H1 (cell line): Measurements from ENCODE around the gene SBSN. TPM values are rescaled to one million over a fixed set of nuclear protein-coding genes. Genes with fewer than 3 reads are reported as not detected.

Source experiments
- CTCF ChIA-PET: fragments of 300-600 bp; sonication (Branson Sonifier 250); formaldehyde crosslinking; loops from one replicate; lab custom pipeline; 2021; ENCODE audit not compliant: partially characterized antibody; lab: Charles Lee
- POLR2A ChIA-PET: fragments of 300-600 bp; sonication (Branson Sonifier 250); formaldehyde crosslinking; loops from one replicate; lab custom pipeline; 2021; ENCODE audit warnings: inconsistent platforms; ENCODE audit not compliant: partially characterized antibody; lab: Charles Lee
- DNase-seq, 2 experiments: peaks; one replicate each; pipeline versions ENCODE4 v3.0.0 to v3.0.0-alpha.2; 2010 to 2022; ENCODE audit warnings: low spot score in 2 of 2, low read depth in 1 of 2, mixed read lengths in 1 of 2
- FAIRE-seq: peaks from 2 replicates; lab custom pipeline; 2011; peaks lifted over from hg19 to GRCh38; lab: Jason Lieb, UNC
- H2AFZ ChIP-seq: 2 replicates; pipeline ENCODE4 v1.8.1; 2012; ENCODE audit warnings: low read length, inconsistent platforms
- H2AK5ac ChIP-seq: 2 replicates; pipeline ENCODE4 v1.6.1; 2013; ENCODE audit warnings: low read depth, low read length
- H2BK120ac ChIP-seq: replicated peaks from 2 replicates; pipeline ENCODE3; 2013; ENCODE audit warnings: low read depth, low read length, inconsistent platforms
- H2BK12ac ChIP-seq: 2 replicates; pipeline ENCODE4 v1.6.1; 2013; ENCODE audit warnings: low read depth, low read length
- H2BK15ac ChIP-seq: 2 replicates; pipeline ENCODE4 v1.6.1; 2013; ENCODE audit warnings: low read length
- H2BK20ac ChIP-seq: 2 replicates; pipeline ENCODE4 v1.6.1; 2013; ENCODE audit warnings: low read length
- H2BK5ac ChIP-seq: 2 replicates; pipeline ENCODE4 v1.6.1; 2013; ENCODE audit warnings: low read depth, low read length
- H3K14ac ChIP-seq: 2 replicates; pipeline ENCODE4 v1.6.1; 2013; ENCODE audit warnings: inconsistent platforms; ENCODE audit not compliant: insufficient read length
- H3K18ac ChIP-seq: 2 replicates; pipeline ENCODE4 v1.6.1; 2013; ENCODE audit warnings: low read length; ENCODE audit errors: extremely low read depth
- H3K23ac ChIP-seq: 2 replicates; pipeline ENCODE4 v1.6.1; 2013; ENCODE audit warnings: inconsistent platforms; ENCODE audit not compliant: insufficient read length
- H3K23me2 ChIP-seq: 2 replicates; pipeline ENCODE4 v1.6.1; 2013; ENCODE audit warnings: low read depth, low read length
- H3K27ac ChIP-seq: 2 replicates; pipeline ENCODE4 v1.6.1; 2011; ENCODE audit warnings: low read depth, low read length, inconsistent platforms
- H3K27me3 ChIP-seq, 4 experiments: replicated peaks in 1 of 4; 1 replicate in 1 of 4; 2 replicates in 3 of 4; pipeline versions ENCODE4 v1.6.1 to v1.8.1; 2011 to 2013; ENCODE audit warnings: low read length in 3 of 4, mild to moderate bottlenecking in 3 of 4, inconsistent platforms in 2 of 4, mixed read lengths in 2 of 4, moderate library complexity in 1 of 4; ENCODE audit not compliant: control insufficient read depth in 3 of 4, insufficient read depth in 3 of 4; ENCODE audit errors: extremely low read depth in 1 of 4
- H3K36me3 ChIP-seq, 4 experiments: 2 replicates each; pipeline versions ENCODE4 v1.6.1 to v1.8.1; 2011 to 2013; ENCODE audit warnings: mild to moderate bottlenecking in 4 of 4, low read length in 3 of 4, moderate library complexity in 2 of 4, control low read depth in 1 of 4, inconsistent platforms in 1 of 4; ENCODE audit not compliant: insufficient read depth in 4 of 4, control insufficient read depth in 2 of 4
- H3K4ac ChIP-seq: replicated peaks from 2 replicates; pipeline ENCODE3; 2013; ENCODE audit warnings: low read length, low read depth, mixed read lengths, inconsistent platforms; ENCODE audit not compliant: insufficient read length
- H3K4me1 ChIP-seq, 4 experiments: replicated peaks in 1 of 4; 1 replicate in 1 of 4; 2 replicates in 3 of 4; pipeline versions ENCODE4 v1.6.1 to v1.8.1; 2011 to 2013; ENCODE audit warnings: low read length in 3 of 4, inconsistent platforms in 2 of 4, mixed read lengths in 1 of 4; ENCODE audit not compliant: insufficient read depth in 4 of 4, control insufficient read depth in 3 of 4
- H3K4me2 ChIP-seq, 2 experiments: 2 replicates each; pipeline versions ENCODE4 v1.6.1 to v1.8.1; 2011 to 2013; ENCODE audit warnings: low read depth in 2 of 2, low read length in 2 of 2, control low read depth in 1 of 2, inconsistent platforms in 1 of 2, mild to moderate bottlenecking in 1 of 2; ENCODE audit not compliant: insufficient read depth in 1 of 2
- H3K4me3 ChIP-seq, 4 experiments: fragments of 200-600, 300-600 bp in 1 of 4; sonication (generic), shearing (Covaris generic), sonication (Bioruptor Twin) in 1 of 4; 2 replicates each; pipeline versions ENCODE4 v1.5.1 to v1.8.1; 2011 to 2016; ENCODE audit warnings: low read length in 4 of 4, low read depth in 3 of 4, control low read depth in 2 of 4, inconsistent platforms in 2 of 4, mild to moderate bottlenecking in 2 of 4, mixed read lengths in 1 of 4, moderate library complexity in 1 of 4; ENCODE audit not compliant: insufficient read depth in 2 of 4; ENCODE audit errors: extremely low read depth in 1 of 4
- H3K56ac ChIP-seq: replicated peaks from 2 replicates; pipeline ENCODE3; 2013; ENCODE audit warnings: low read depth, mild to moderate bottlenecking, mixed read lengths, low read length, inconsistent platforms; ENCODE audit not compliant: insufficient read length
- H3K79me1 ChIP-seq: 2 replicates; pipeline ENCODE4 v1.6.1; 2013; ENCODE audit warnings: low read depth, low read length, control low read depth
- H3K79me2 ChIP-seq, 2 experiments: 2 replicates each; pipeline versions ENCODE4 v1.6.1 to v1.8.1; 2012 to 2013; ENCODE audit warnings: low read length in 2 of 2, mild to moderate bottlenecking in 2 of 2, inconsistent platforms in 1 of 2; ENCODE audit not compliant: insufficient read depth in 2 of 2, control insufficient read depth in 1 of 2
- H3K9ac ChIP-seq, 4 experiments: replicated peaks in 1 of 4; 1 replicate in 1 of 4; 2 replicates in 3 of 4; pipeline versions ENCODE4 v1.6.1 to v1.8.1; 2011 to 2013; ENCODE audit warnings: low read depth in 3 of 4, low read length in 3 of 4, control low read depth in 2 of 4, mild to moderate bottlenecking in 2 of 4, moderate library complexity in 2 of 4, inconsistent platforms in 1 of 4; ENCODE audit errors: extremely low read depth in 1 of 4
- H3K9me3 ChIP-seq, 2 experiments: 2 replicates each; pipeline versions ENCODE4 v1.6.1 to v1.8.1; 2012 to 2013; ENCODE audit warnings: mild to moderate bottlenecking in 2 of 2, moderate library complexity in 2 of 2, control low read depth in 1 of 2, inconsistent platforms in 1 of 2, low read depth in 1 of 2, low read length in 1 of 2, mixed read lengths in 1 of 2; ENCODE audit not compliant: insufficient read depth in 2 of 2
- H4K20me1 ChIP-seq, 2 experiments: replicated peaks in 1 of 2; 2 replicates each; pipeline versions ENCODE3 to v1.8.1; 2011 to 2013; ENCODE audit warnings: inconsistent platforms in 2 of 2, low read length in 2 of 2, mild to moderate bottlenecking in 1 of 2; ENCODE audit not compliant: insufficient read depth in 2 of 2, control insufficient read depth in 1 of 2
- H4K5ac ChIP-seq: 2 replicates; pipeline ENCODE4 v1.6.1; 2013; ENCODE audit warnings: low read length, low read depth, mixed read lengths, inconsistent platforms; ENCODE audit not compliant: insufficient read length
- H4K8ac ChIP-seq: 2 replicates; pipeline ENCODE4 v1.8.0; 2013; ENCODE audit warnings: mild to moderate bottlenecking, moderate library complexity, low read length, inconsistent platforms; ENCODE audit not compliant: insufficient read depth; ENCODE audit errors: extremely low read depth
- H4K91ac ChIP-seq: replicated peaks from 2 replicates; pipeline ENCODE3; 2013; ENCODE audit warnings: low read length, mixed read lengths, inconsistent platforms; ENCODE audit not compliant: insufficient read length
- CBX8 ChIP-seq: fragments of 300-800, 300-1000 bp; sonication (generic); IDR thresholded peaks from 2 replicates; pipeline ENCODE4 v1.7.1; 2016; ENCODE audit warnings: low read depth, low read length, borderline replicate concordance
- CTBP2 ChIP-seq: IDR thresholded peaks from 2 replicates; pipeline ENCODE4 v1.7.0; 2011; ENCODE audit warnings: borderline replicate concordance, mild to moderate bottlenecking, moderate library complexity, mixed read lengths, low read length; ENCODE audit not compliant: insufficient read depth, insufficient read length
- HDAC2 ChIP-seq, 2 experiments: fragments of 300-600 bp in 1 of 2; sonication (generic) in 1 of 2; IDR thresholded peaks; 2 replicates each; pipeline ENCODE4 v1.6.1; 2011 to 2012; ENCODE audit warnings: low read depth in 2 of 2, low read length in 2 of 2, mild to moderate bottlenecking in 2 of 2, moderate library complexity in 2 of 2, borderline replicate concordance in 1 of 2, inconsistent platforms in 1 of 2
- MAX ChIP-seq: IDR thresholded peaks from 2 replicates; pipeline ENCODE4 v1.6.1; 2012; ENCODE audit warnings: inconsistent platforms
- POLR2AphosphoS5 ChIP-seq: IDR thresholded peaks from 2 replicates; pipeline ENCODE4 v1.6.1; 2011; ENCODE audit warnings: low read depth, low read length
- RBBP5 ChIP-seq: IDR thresholded peaks from 2 replicates; pipeline ENCODE4 v1.7.1; 2012; ENCODE audit warnings: low read depth, mild to moderate bottlenecking, inconsistent platforms, low read length, moderate library complexity, borderline replicate concordance
- YY1 ChIP-seq: IDR thresholded peaks from 2 replicates; pipeline ENCODE4 v1.6.1; 2011; ENCODE audit warnings: low read depth, mild to moderate bottlenecking, low read length
- WGBS, 2 experiments: shearing (Covaris generic) in 1 of 2; methylation state at CpG; one replicate each; pipeline versions ENCODE4 v1.1.6 to v1.1.7; 2013 to 2015; ENCODE audit warnings: low lambda C conversion rate in 2 of 2, mixed read lengths in 2 of 2, inconsistent platforms in 1 of 2, low coverage in 1 of 2, missing lambda C conversion rate in 1 of 2; ENCODE audit not compliant: insufficient replicate concordance in 2 of 2, insufficient coverage in 1 of 2, insufficient read length in 1 of 2; ENCODE audit errors: extremely low coverage in 1 of 2, missing lambda C conversion rate in 1 of 2; 5-methylcytosine and 5-hydroxymethylcytosine counted together
- polyA plus RNA-seq, 7 experiments: library from polyadenylated mRNA; depleted of rRNA in 3 of 7; stranded (reverse) in 5 of 7; unstranded in 2 of 7; fragments of >200 nt in 5 of 7; fragments of 200-250 nt in 2 of 7; gene quantifications; 1 replicate in 5 of 7; 2 replicates in 1 of 7; 4 replicates in 1 of 7; pipeline versions ENCODE4 v1.2.1 to v1.2.3, GENCODE V29; 2011 to 2013; ENCODE audit warnings: missing spikeins in 2 of 7, mixed read lengths in 2 of 7
- total RNA-seq: library from RNA; stranded (reverse); fragmentation: NEBNext Ultra II Directional; extraction: Animal tissue kit (Norgen Biotek cat#: 25700); gene quantifications from 2 replicates; pipeline ENCODE4 v1.2.1, GENCODE V29; 2021
- TF ChIP-seq, protein P1 (sequence below): IDR thresholded peaks from 2 replicates; pipeline ENCODE4 v1.6.1; 2012; ENCODE audit warnings: low read length, inconsistent platforms

The SBSN gene
- total and polyA plus RNA-seq, 2 of the 8 experiments (the other 6 are each of a cell fraction or from before 2014, with no cell fraction given) = not detected

DNA sequence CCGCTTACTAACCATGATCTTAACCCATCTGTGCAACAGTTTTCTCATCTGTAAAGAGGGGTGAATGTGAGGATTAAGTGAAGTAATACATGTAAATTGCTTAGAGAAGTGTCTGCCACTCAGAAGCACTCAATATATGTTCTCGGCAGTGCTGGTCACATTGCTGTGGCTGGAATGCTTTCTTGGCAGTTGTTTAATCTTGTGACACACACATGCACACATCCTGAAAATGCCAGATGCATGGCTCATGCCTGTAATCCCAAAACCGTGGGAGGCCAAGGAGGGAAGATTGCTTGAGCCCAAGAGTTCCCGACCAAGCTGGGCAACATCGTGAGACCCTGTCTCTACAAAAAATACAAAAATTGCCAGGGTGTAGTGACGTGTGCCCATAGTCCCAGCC is 9.8 kb downstream of the SBSN start:
- H2AK5ac ChIP-seq = no peak overlapping the region
- CTCF ChIA-PET = interaction anchor here (0.6 to 1.4 kb wide), 3 partner anchors 19 to 74 kb away, joined by 3 to 6 read pairs (median 3); no protein-coding TSS in a partner anchor
- H3K23ac ChIP-seq = no peak overlapping the region
- H2BK5ac ChIP-seq = no peak overlapping the region
- H2BK20ac ChIP-seq = no peak overlapping the region
- no peak for FAIRE-seq
- H3K36me3 ChIP-seq = no peaks in the 10 kb centered on the region
- H4K8ac ChIP-seq = no peak overlapping the region
- no peak overlapping the region for H4K5ac ChIP-seq
- H3K14ac ChIP-seq = no peak overlapping the region
- WGBS, 2 experiments = 86% methylated on average over 6 of the region's 6 CpGs; no CpG with 5 or more reads in 1 of the 2 experiments
- H3K9me3 ChIP-seq = no peaks in the 10 kb centered on the region
- no peak overlapping the region for H2AFZ ChIP-seq
- no peaks in the 10 kb centered on the region for H4K20me1 ChIP-seq
- H3K9ac ChIP-seq = no peak overlapping the region
- no peak overlapping the region for H2BK120ac ChIP-seq
- H3K4me3 ChIP-seq = no peak overlapping the region
- H3K27me3 ChIP-seq = peaks cover 0 to 5% (median 2%) of the 10 kb centered on the region in 4 experiments; a peak in 1 of 7 replicates
- no peak overlapping the region for H3K4ac ChIP-seq
- peaks cover 0 to 20% (median 15%) of the 10 kb centered on the region in 4 experiments; a peak in 6 of 7 replicates for H3K4me1 ChIP-seq
- H3K56ac ChIP-seq = no peak overlapping the region
- H2BK15ac ChIP-seq = no peak overlapping the region
- H3K27ac ChIP-seq = no peak overlapping the region
- H3K23me2 ChIP-seq = peaks cover 5% of the 10 kb centered on the region; the same call in 1 of the 2 replicates
- POLR2A ChIA-PET = interaction anchor here (1.0 kb wide), 1 partner anchor 9 kb away, joined by 3 read pairs; no protein-coding TSS in a partner anchor
- no peaks in the 10 kb centered on the region for H3K79me2 ChIP-seq
- DNase-seq = no peak
- H3K4me2 ChIP-seq = no peak overlapping the region
- no peaks in the 10 kb centered on the region; the same call in 1 of the 2 replicates for H3K79me1 ChIP-seq
- no peak overlapping the region for H4K91ac ChIP-seq
- H2BK12ac ChIP-seq = no peak overlapping the region
- no peak overlapping the region for H3K18ac ChIP-seq
- TF ChIP-seq MAX (no peak), RBBP5 (no peak), HDAC2 (IDR thresholded peaks at IDR 0.05; ENCODE audit: borderline replicate concordance in 1 of 2, low read depth in 2 of 2, low read length in 2 of 2) (no peak), CBX8 (no peak), POLR2AphosphoS5 (no peak), YY1 (no peak), CTBP2 (no peak)
- TF ChIP-seq, protein P1, sequence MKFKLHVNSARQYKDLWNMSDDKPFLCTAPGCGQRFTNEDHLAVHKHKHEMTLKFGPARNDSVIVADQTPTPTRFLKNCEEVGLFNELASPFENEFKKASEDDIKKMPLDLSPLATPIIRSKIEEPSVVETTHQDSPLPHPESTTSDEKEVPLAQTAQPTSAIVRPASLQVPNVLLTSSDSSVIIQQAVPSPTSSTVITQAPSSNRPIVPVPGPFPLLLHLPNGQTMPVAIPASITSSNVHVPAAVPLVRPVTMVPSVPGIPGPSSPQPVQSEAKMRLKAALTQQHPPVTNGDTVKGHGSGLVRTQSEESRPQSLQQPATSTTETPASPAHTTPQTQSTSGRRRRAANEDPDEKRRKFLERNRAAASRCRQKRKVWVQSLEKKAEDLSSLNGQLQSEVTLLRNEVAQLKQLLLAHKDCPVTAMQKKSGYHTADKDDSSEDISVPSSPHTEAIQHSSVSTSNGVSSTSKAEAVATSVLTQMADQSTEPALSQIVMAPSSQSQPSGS = no peak
